ENCODE data around the gene NAPA.

DNA sequence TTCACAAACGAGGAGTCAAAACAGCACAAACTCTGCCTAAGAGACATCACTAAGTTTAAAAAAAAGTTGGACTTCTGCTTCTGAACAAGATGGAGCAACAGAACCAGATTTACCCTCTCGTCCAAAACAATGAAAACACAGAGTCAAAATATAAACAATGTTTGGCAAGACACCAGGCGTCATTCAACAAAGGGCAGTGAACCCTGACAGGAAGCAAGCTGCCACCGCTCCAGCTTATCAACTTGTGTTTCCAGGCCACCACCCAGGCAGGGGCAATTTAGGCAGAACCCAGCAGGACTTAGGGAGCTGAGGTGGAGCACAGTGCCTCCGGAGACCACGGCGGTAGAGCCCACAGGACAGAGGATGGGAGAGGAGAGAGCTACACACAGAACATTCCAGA lies 8.6 kb upstream of the NAPA start:
- TF ChIP-seq, protein P1, sequence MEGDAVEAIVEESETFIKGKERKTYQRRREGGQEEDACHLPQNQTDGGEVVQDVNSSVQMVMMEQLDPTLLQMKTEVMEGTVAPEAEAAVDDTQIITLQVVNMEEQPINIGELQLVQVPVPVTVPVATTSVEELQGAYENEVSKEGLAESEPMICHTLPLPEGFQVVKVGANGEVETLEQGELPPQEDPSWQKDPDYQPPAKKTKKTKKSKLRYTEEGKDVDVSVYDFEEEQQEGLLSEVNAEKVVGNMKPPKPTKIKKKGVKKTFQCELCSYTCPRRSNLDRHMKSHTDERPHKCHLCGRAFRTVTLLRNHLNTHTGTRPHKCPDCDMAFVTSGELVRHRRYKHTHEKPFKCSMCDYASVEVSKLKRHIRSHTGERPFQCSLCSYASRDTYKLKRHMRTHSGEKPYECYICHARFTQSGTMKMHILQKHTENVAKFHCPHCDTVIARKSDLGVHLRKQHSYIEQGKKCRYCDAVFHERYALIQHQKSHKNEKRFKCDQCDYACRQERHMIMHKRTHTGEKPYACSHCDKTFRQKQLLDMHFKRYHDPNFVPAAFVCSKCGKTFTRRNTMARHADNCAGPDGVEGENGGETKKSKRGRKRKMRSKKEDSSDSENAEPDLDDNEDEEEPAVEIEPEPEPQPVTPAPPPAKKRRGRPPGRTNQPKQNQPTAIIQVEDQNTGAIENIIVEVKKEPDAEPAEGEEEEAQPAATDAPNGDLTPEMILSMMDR (conservative IDR thresholded peaks at IDR 0.05) = no peak
- no peak for TF ChIP-seq EZH2 (IDR thresholded peaks at IDR 0.05; ENCODE audit: low read depth)

All from PC-9 (cell line).